GM18520 (cell line): Measurements from ENCODE around the gene TPR.

Experiments used
- ATAC-seq: cut with Tn5 transposase; IDR thresholded peaks from one replicate; pipeline ENCODE4 v1.9.1; 2021; ENCODE audit not compliant: unreplicated experiment

The TPR gene

DNA sequence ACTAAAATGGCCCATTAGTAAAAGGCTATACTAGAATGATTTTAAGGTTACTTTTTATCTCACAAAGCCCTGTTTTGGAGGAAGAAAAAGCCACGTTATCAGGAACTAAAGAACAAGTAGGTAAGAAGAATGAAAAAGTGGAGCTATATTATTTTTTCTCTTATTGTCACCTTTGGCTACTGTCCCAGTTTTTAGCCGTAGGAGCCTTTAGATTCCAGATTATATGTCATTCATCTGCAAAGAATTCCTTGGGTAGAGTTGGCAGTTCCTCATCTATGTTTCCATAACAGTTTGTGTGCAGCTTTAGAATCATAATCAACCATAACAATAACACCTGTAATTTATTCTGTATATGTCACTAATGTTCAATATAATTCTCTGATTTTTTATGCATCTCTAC lies 83.8 kb downstream of the TPR start:
- ATAC-seq = no peak

GRCh38 chr1:186289943-186290545 lies 85.0 kb downstream of the TPR start:
- ATAC-seq = no peak

DNA sequence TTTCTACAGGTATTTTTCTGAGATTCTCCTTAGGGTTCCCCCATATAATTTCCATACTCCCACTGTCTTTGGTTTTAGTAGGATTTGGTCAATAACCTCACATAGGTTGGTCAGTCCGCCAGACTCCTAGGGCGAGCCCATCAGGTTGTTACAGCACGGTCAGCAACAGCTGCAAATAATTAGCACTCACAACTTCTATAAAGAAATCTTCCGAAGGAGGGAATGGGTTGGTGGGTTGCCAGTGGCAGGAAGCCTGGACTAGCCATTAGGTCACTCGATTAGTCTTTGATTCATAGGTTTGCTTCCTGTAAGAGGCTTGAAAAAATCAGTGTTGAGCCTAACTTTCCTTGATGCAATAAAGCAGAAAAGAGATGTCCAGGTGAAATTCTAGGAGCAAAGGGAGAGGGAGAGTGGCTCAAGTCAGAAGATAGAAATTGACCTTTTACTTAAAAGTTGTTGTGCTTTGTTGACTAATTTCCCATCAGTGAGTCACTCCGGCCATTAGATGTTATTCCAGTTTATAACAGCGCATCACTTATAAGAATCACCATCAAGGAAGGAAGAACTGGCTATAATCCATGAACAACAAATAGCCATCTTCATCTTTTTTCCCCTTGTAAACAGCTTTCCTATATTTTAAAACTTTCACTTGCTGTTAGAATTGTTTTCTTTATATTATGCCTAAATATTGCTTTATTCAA lies 88.3 kb downstream of the TPR start:
- no peak for ATAC-seq

GRCh38 chr1:186283374-186283773 lies 91.7 kb downstream of the TPR start:
- ATAC-seq = peak; percentile 78

GRCh38 chr1:186282466-186282865 lies 92.6 kb downstream of the TPR start:
- ATAC-seq = no peak

DNA sequence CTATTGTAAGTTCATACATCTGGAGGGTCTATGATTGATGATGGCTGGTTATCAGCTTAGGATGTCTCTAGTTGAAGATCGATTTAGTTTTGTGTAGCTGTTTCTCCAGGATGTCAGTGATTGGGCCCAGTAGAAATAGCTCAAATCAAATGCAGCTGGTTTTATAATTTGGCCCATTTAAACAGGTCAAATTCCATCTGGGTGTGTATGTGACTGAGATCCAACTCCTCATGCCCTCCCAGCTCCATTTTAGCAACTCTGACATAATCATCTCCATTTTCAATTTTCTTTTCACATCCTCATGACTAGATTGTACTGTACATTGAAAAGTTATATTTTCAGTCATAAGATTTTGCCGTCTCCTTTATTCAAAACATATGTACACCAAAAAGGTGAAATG lies 99.2 kb downstream of the TPR start:
- ATAC-seq = no peak

DNA sequence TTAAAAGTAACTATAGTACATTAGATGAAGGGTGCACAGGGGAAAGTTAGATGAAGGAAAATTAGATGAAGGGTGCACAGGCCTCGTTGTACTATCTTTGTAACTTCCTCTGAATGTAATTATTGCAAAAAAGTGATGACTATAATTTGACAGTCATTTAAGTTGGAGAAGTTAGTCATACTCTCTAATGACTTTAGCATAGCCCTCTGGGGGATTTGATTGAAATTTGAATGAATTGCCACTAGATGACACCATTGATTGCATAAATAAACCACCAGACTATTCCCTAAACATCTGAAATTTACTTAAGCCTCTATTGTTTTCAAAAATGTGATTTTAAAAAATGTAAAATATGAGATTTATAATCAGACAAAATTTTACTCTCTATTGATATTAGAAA lies 102.6 kb downstream of the TPR start:
- no peak for ATAC-seq

DNA sequence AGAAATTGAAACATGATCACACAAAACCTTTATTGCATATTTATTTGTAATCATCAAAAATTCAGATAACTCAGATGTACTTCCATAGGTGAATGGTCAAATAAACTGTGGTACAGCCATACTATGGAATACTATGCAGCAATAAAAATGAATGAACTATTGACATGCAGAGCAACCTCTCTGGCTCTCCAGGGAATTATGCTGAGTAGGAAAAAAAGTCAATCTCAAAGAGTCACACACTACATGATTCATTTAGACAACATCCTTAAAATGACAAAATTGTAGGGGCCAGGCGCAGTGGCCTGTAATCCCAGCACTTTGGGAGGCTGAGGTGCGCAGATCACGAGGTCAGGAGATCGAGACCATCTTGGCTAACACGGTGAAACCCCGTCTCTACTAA lies 104.0 kb downstream of the TPR start:
- ATAC-seq = no peak
